UCSD-AML1 (cell line): ENCODE data around the gene RUFY3.

ENCODE experiments used
- DNase-seq: peaks from one replicate; lab custom pipeline; 2025; ENCODE audit not compliant: unreplicated experiment; lab: John Stamatoyannopoulos, UW

Gene RUFY3

GRCh38 chr4:70772929-70773555 lies 51.3 kb downstream of the RUFY3 start:
- DNase-seq = no peak

GRCh38 chr4:70778888-70779422 lies 57.2 kb downstream of the RUFY3 start:
- no peak for DNase-seq

- DNase-seq = no peak
Observed at GRCh38 chr4:70783096-70783495, 61.3 kb downstream of the RUFY3 start.

- no peak for DNase-seq
Observed at GRCh38 chr4:70787496-70787895, 65.7 kb downstream of the RUFY3 start.

- no peak for DNase-seq
Observed at GRCh38 chr4:70788733-70789132, 67.0 kb downstream of the RUFY3 start.

- no peak for DNase-seq
Observed at GRCh38 chr4:70793626-70794025, 71.9 kb downstream of the RUFY3 start.

GRCh38 chr4:70801265-70801809 lies 79.6 kb downstream of the RUFY3 start:
- DNase-seq = no peak

- no peak for DNase-seq
Observed at GRCh38 chr4:70802928-70803580, 81.3 kb downstream of the RUFY3 start.

GRCh38 chr4:70808151-70808550 lies 86.4 kb downstream of the RUFY3 start:
- no peak for DNase-seq

- DNase-seq = no peak
Observed at GRCh38 chr4:70815370-70815769, 93.6 kb downstream of the RUFY3 start.

- DNase-seq = no peak
Observed at GRCh38 chr4:70816894-70817293, 95.1 kb downstream of the RUFY3 start.

- DNase-seq = peak; percentile 11
Observed at GRCh38 chr4:70818173-70818855, 96.5 kb downstream of the RUFY3 start.

- DNase-seq = no peak
Observed at GRCh38 chr4:70818921-70819320, 97.2 kb downstream of the RUFY3 start.

- DNase-seq = no peak
Observed at GRCh38 chr4:70829015-70829414, 107.3 kb downstream of the RUFY3 start.

GRCh38 chr4:70829492-70829891 lies 107.7 kb downstream of the RUFY3 start:
- no peak for DNase-seq

GRCh38 chr4:70830054-70830453 lies 108.3 kb downstream of the RUFY3 start:
- DNase-seq = no peak

- no peak for DNase-seq
Observed at GRCh38 chr4:70831293-70831692, 109.5 kb downstream of the RUFY3 start.

GRCh38 chr4:70833675-70834074 lies 111.9 kb downstream of the RUFY3 start:
- no peak for DNase-seq

- no peak for DNase-seq
Observed at GRCh38 chr4:70836081-70836480, 114.3 kb downstream of the RUFY3 start.

GRCh38 chr4:70838204-70838603 lies 116.4 kb downstream of the RUFY3 start:
- DNase-seq = no peak

- peak; percentile 74 for DNase-seq
Observed at GRCh38 chr4:70838666-70839588, 117.2 kb downstream of the RUFY3 start.
